ENCODE measurements around the gene ADAMTSL1.

DNA sequence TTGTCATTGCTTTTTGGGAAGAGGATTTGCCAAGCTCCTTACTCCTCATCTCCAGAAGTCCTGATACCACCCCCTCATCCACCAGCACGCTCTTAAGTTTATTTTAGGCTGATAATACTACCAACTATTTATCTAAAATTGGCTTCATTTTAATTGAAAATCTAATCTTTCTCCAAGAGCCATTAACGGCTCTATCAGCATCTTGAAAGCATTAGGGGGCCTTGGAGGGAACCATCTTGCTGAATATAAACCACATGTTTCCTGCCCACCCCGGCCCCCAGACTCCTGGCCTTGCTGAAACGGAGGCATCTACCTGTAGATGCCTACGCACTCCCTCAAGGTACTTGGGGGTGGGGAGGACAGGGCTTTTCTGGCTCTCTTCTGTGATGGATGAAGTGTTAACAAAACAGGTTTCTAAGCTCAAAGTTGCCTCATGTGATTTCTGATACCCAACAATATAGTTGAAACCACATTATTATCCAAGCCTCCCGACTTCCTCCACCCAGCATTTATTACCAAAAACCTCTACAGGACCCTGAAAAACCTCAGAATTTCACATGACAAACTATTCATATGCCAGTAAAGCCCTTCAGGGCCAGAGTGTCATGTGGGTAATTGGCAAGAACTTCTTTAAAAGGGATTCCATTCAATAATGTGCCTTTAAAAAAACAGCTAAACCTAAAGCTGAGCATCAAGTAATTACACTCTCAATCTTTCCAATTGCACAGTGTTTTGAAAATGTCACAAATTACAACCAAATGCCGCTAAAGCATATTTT, 462.3 kb downstream of the ADAMTSL1 start:
- TF ChIP-seq, protein P1, sequence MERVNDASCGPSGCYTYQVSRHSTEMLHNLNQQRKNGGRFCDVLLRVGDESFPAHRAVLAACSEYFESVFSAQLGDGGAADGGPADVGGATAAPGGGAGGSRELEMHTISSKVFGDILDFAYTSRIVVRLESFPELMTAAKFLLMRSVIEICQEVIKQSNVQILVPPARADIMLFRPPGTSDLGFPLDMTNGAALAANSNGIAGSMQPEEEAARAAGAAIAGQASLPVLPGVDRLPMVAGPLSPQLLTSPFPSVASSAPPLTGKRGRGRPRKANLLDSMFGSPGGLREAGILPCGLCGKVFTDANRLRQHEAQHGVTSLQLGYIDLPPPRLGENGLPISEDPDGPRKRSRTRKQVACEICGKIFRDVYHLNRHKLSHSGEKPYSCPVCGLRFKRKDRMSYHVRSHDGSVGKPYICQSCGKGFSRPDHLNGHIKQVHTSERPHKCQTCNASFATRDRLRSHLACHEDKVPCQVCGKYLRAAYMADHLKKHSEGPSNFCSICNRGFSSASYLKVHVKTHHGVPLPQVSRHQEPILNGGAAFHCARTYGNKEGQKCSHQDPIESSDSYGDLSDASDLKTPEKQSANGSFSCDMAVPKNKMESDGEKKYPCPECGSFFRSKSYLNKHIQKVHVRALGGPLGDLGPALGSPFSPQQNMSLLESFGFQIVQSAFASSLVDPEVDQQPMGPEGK (CRISPR knock-in tag; IDR thresholded peaks at IDR 0.05; ENCODE audit: borderline replicate concordance), result no peak
- no peak for TF ChIP-seq TRIM28 (IDR thresholded peaks at IDR 0.05)
- TF ChIP-seq, protein P2, sequence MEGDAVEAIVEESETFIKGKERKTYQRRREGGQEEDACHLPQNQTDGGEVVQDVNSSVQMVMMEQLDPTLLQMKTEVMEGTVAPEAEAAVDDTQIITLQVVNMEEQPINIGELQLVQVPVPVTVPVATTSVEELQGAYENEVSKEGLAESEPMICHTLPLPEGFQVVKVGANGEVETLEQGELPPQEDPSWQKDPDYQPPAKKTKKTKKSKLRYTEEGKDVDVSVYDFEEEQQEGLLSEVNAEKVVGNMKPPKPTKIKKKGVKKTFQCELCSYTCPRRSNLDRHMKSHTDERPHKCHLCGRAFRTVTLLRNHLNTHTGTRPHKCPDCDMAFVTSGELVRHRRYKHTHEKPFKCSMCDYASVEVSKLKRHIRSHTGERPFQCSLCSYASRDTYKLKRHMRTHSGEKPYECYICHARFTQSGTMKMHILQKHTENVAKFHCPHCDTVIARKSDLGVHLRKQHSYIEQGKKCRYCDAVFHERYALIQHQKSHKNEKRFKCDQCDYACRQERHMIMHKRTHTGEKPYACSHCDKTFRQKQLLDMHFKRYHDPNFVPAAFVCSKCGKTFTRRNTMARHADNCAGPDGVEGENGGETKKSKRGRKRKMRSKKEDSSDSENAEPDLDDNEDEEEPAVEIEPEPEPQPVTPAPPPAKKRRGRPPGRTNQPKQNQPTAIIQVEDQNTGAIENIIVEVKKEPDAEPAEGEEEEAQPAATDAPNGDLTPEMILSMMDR (IDR thresholded peaks at IDR 0.05 in 2 of 3, conservative IDR thresholded peaks at IDR 0.05 in 1 of 3; ENCODE audit: insufficient read depth in 2 of 3, low read depth in 1 of 3, low read length in 3 of 3), result no peak
- TF ChIP-seq, protein P3, sequence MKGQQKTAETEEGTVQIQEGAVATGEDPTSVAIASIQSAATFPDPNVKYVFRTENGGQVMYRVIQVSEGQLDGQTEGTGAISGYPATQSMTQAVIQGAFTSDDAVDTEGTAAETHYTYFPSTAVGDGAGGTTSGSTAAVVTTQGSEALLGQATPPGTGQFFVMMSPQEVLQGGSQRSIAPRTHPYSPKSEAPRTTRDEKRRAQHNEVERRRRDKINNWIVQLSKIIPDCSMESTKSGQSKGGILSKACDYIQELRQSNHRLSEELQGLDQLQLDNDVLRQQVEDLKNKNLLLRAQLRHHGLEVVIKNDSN (CRISPR knock-in tag; IDR thresholded peaks at IDR 0.05), result no peak
- no peak for TF ChIP-seq SIN3A (IDR thresholded peaks at IDR 0.05; ENCODE audit: borderline replicate concordance in 2 of 2, control insufficient read depth in 1 of 2, low read depth in 2 of 2, low read length in 2 of 2)
- TF ChIP-seq RAD21 (CRISPR knock-in tag; conservative IDR thresholded peaks at IDR 0.05 in 1 of 2, IDR thresholded peaks at IDR 0.05 in 1 of 2), result no peak
- TF ChIP-seq TRIM24 (IDR thresholded peaks at IDR 0.05), result no peak
- no peak for TF ChIP-seq FOXM1 (IDR thresholded peaks at IDR 0.05; ENCODE audit: low read depth)
- no peak for TF ChIP-seq FOXM1 (CRISPR knock-in tag; IDR thresholded peaks at IDR 0.05; ENCODE audit: low read depth)
- no peak for TF ChIP-seq ELF2 (CRISPR knock-in tag; IDR thresholded peaks at IDR 0.05)
- no peak for TF ChIP-seq NCOA1 (IDR thresholded peaks at IDR 0.05; ENCODE audit: low read depth)
- TF ChIP-seq PHF21A (IDR thresholded peaks at IDR 0.05; ENCODE audit: borderline replicate concordance, low read depth), result no peak
- TF ChIP-seq NEUROD1 (IDR thresholded peaks at IDR 0.05; ENCODE audit: borderline replicate concordance, low read depth, low read length, partially characterized antibody), result no peak
- TF ChIP-seq HDGF (IDR thresholded peaks at IDR 0.05), result no peak

All from K562 (cell line).